ENCODE results near the gene SLC1A5. TPM values are rescaled to one million over a fixed set of nuclear protein-coding genes. Genes with fewer than 3 reads are reported as not detected.

The SLC1A5 gene
- total RNA-seq, 2 donors from 2014 or later = 77.6 to 78.1 TPM

DNA sequence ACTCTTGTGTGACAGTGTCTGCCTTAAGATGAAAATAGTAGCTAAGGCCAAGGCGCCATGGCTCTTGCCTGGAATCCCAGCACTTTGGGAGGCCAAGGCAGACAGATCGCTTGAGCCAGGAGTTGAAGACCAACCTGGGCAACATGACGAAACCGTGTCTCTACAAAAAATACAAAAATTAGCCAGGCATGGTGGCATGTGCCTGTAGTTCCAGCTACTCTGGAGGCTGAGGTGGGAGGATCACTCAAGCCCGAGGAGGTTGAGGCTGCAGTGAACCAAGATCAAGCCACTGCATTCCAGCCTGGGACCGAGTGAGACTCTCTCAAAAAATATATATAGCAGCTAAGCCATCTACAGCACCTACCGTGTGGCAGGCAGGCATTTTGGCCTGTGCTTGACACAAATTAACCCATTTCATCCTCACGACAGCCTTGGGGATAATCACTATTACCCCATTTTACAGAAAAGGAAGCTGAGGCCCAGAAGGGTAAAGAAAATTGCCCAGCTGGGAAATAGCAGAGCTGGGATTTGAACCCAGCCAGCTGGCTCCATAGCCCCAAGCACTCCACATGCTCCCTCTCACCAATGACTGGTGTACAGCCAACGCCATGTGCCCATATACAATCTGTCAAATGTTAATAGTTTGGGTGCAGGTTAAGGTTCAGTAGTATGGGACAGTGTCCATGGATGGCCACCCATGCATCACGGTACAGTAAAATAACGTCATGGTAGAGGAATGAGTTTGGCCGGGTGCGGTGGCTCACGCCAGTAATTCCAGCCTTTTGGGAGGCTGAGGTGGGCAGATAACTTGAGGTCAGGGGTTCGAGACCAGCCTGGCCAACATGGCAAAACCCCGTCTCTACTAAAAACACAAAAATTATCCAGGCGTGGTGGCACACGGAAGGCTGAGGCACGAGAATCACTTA lies 3.1 kb downstream of the SLC1A5 start:
- Histone ChIP-seq H3K4me3 (ENCODE audit: low read length) (peak overlapping the region; percentile 93), H3K36me3 (ENCODE audit: control insufficient read depth, insufficient read depth, low read length) (peaks cover 14% of the 10 kb centered on the region), H3K4me1 (ENCODE audit: control insufficient read depth, insufficient read depth, low read length) (peaks cover 2% of the 10 kb centered on the region), H3K9ac (ENCODE audit: extremely low read depth, low read length, poor library complexity, severe bottlenecking) (peak overlapping the region; percentile 57), H3K27ac (ENCODE audit: low read depth, low read length) (peak overlapping the region; percentile 94), H3K9me3 (ENCODE audit: control insufficient read depth, low read length) (no peaks in the 10 kb centered on the region), H3K27me3 (ENCODE audit: control insufficient read depth, insufficient read depth, low read length, poor library complexity, severe bottlenecking) (peaks cover 8% of the 10 kb centered on the region)
- DNase-seq = no peak
- WGBS, 2 experiments (ENCODE audit: insufficient coverage in 1 of 2, insufficient read length in 1 of 2) = 85 to 86% methylated on average over 18 to 19 of the region's 19 CpGs
- Mint-ChIP-seq H3K36me3 (ENCODE audit: low read depth) (peaks cover 34% of the 10 kb centered on the region), H3K27ac (peak overlapping the region; percentile 95), H3K4me3 (peak overlapping the region; percentile 85), H3K9me3 (no peaks in the 10 kb centered on the region), H3K4me1 (peaks cover 23% of the 10 kb centered on the region), H3K27me3 (ENCODE audit: insufficient read depth) (peaks cover 27% of the 10 kb centered on the region)
- TF ChIP-seq, protein P1, sequence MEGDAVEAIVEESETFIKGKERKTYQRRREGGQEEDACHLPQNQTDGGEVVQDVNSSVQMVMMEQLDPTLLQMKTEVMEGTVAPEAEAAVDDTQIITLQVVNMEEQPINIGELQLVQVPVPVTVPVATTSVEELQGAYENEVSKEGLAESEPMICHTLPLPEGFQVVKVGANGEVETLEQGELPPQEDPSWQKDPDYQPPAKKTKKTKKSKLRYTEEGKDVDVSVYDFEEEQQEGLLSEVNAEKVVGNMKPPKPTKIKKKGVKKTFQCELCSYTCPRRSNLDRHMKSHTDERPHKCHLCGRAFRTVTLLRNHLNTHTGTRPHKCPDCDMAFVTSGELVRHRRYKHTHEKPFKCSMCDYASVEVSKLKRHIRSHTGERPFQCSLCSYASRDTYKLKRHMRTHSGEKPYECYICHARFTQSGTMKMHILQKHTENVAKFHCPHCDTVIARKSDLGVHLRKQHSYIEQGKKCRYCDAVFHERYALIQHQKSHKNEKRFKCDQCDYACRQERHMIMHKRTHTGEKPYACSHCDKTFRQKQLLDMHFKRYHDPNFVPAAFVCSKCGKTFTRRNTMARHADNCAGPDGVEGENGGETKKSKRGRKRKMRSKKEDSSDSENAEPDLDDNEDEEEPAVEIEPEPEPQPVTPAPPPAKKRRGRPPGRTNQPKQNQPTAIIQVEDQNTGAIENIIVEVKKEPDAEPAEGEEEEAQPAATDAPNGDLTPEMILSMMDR (conservative IDR thresholded peaks at IDR 0.05) = no peak

DNA sequence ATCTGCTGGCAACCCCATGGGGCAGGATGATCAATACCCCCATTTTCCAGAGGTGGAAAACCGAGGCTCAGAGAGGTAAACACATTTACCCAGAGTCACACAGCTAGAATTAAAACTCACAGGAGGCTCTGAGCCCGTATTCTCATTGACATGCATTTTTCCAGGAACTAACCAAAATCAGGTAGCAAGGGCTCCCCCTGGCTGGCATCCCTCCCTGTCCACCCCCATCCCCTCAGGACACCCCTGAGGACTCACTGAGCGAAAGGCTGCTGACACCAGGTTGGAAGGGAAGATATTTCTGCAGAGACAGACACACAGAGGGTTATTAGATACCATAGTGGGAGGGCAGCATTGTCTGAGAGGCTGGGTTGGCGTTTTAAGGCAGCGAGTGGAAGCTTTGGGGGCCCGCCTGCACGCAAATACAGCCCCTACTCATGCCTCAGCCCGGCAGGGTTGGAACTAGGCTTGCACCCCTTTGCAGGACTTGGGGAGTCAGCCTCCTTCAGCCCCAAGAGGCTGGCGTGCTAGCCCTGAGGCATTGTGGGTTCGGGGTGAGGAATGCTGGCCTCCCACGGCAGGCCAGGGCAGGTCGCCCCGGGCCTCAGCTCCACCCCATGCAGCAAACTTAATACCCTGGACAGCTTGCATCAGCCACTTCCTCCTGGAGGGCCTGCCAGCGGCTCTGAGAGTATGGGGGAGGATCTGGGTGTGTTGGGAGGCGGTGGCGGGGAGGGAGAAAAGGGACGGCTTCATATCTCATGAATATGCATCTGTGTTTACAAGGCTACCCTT lies 3.9 kb downstream of the SLC1A5 start:
- Mint-ChIP-seq H3K9me3 (no peaks in the 10 kb centered on the region), H3K27me3 (ENCODE audit: insufficient read depth) (peaks cover 19% of the 10 kb centered on the region), H3K27ac (peak overlapping the region; percentile 95), H3K4me1 (peaks cover 23% of the 10 kb centered on the region), H3K4me3 (peak overlapping the region; percentile 85), H3K36me3 (ENCODE audit: low read depth) (peaks cover 36% of the 10 kb centered on the region)
- DNase-seq = peak; percentile 92
- peaks cover 2% of the 10 kb centered on the region for H3K4me1 ChIP-seq (ENCODE audit: control insufficient read depth, insufficient read depth, low read length)
- peak overlapping the region; percentile 57 for H3K9ac ChIP-seq (ENCODE audit: extremely low read depth, low read length, poor library complexity, severe bottlenecking)
- H3K36me3 ChIP-seq (ENCODE audit: control insufficient read depth, insufficient read depth, low read length) = peaks cover 16% of the 10 kb centered on the region
- no peaks in the 10 kb centered on the region for H3K9me3 ChIP-seq (ENCODE audit: control insufficient read depth, low read length)
- peak overlapping the region; percentile 93 for H3K4me3 ChIP-seq (ENCODE audit: low read length)
- peaks cover 5% of the 10 kb centered on the region for H3K27me3 ChIP-seq (ENCODE audit: control insufficient read depth, insufficient read depth, low read length, poor library complexity, severe bottlenecking)
- TF ChIP-seq, protein P1 (conservative IDR thresholded peaks at IDR 0.05) = peak; percentile 64
- 56 to 59% methylated on average over 10 to 17 of the region's 17 CpGs for WGBS, 2 experiments (ENCODE audit: insufficient coverage in 1 of 2, insufficient read length in 1 of 2)
- peak overlapping the region; percentile 94 for H3K27ac ChIP-seq (ENCODE audit: low read depth, low read length)

DNA sequence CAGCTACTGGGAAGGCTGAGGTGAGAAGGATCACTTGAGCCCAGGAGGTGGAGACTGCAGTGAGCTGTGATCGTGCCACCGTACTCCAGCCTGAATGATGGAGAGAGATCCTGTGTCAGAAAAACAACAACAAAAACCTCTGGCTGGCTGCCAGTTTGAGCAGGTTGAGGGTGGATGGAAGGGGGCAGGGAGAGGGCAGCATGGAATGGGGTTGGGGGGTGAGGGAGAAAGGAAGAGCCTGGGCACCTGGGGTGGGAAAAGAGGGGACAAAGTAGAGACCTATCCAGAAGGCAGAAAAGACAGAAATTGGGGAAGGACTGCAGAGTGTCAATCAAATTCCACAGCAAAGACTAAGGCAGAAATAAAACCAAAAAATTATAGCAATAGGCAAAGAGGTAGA lies 4.7 kb downstream of the SLC1A5 start:
- Histone ChIP-seq H3K36me3 (ENCODE audit: control insufficient read depth, insufficient read depth, low read length) (peaks cover 21% of the 10 kb centered on the region), H3K4me1 (ENCODE audit: control insufficient read depth, insufficient read depth, low read length) (peaks cover 2% of the 10 kb centered on the region), H3K27me3 (ENCODE audit: control insufficient read depth, insufficient read depth, low read length, poor library complexity, severe bottlenecking) (no peaks in the 10 kb centered on the region), H3K9me3 (ENCODE audit: control insufficient read depth, low read length) (no peaks in the 10 kb centered on the region), H3K27ac (ENCODE audit: low read depth, low read length) (no peak overlapping the region), H3K9ac (ENCODE audit: extremely low read depth, low read length, poor library complexity, severe bottlenecking) (no peak overlapping the region), H3K4me3 (ENCODE audit: low read length) (peak overlapping the region; percentile 93)
- H3K36me3 Mint-ChIP-seq (ENCODE audit: low read depth) = peaks cover 44% of the 10 kb centered on the region
- peaks cover 23% of the 10 kb centered on the region for H3K4me1 Mint-ChIP-seq
- WGBS, 2 experiments (ENCODE audit: insufficient coverage in 1 of 2, insufficient read length in 1 of 2) = 93 to 100% methylated on average over 2 of the region's 2 CpGs
- H3K27me3 Mint-ChIP-seq (ENCODE audit: insufficient read depth) = peaks cover 11% of the 10 kb centered on the region
- no peaks in the 10 kb centered on the region for H3K9me3 Mint-ChIP-seq
- TF ChIP-seq, protein P1 (conservative IDR thresholded peaks at IDR 0.05) = no peak
- no peak for DNase-seq
- peak overlapping the region; percentile 48 for H3K27ac Mint-ChIP-seq
- peak overlapping the region; percentile 85 for H3K4me3 Mint-ChIP-seq
